HepG2 (cell line): ENCODE measurements around the gene DLST.

ENCODE experiments used
- EZH2 ChIP-seq: conservative IDR thresholded peaks from 2 replicates; pipeline ENCODE4 v1.6.1; 2012; ENCODE audit warnings: mild to moderate bottlenecking, low read depth, low read length, moderate library complexity
- FOSL2 ChIP-seq: sonication (generic); formaldehyde crosslinking; IDR thresholded peaks from 2 replicates; pipeline ENCODE4 v1.4.0; 2020; ENCODE audit warnings: missing genetic modification reagents
- POLR2A ChIP-seq, 2 experiments: IDR thresholded peaks; 2 replicates each; pipeline ENCODE4 v1.6.1; 2011; ENCODE audit warnings: low read depth in 2 of 2, low read length in 2 of 2, mild to moderate bottlenecking in 1 of 2, moderate library complexity in 1 of 2; ENCODE audit not compliant: insufficient read depth in 1 of 2
- POLR2AphosphoS5 ChIP-seq: IDR thresholded peaks from 2 replicates; pipeline ENCODE4 v1.6.1; 2012; ENCODE audit warnings: low read depth, low read length
- PREB ChIP-seq: sonication (generic); formaldehyde crosslinking; IDR thresholded peaks from 2 replicates; pipeline ENCODE4 v1.4.0; 2020; ENCODE audit warnings: missing genetic modification reagents
- RBFOX2 ChIP-seq: fragments of 200-400 bp; formaldehyde crosslinking; IDR thresholded peaks from 2 replicates; pipeline ENCODE4 v1.6.1; 2017; ENCODE audit warnings: low read depth, mild to moderate bottlenecking, low read length
- TCF7L2 ChIP-seq: IDR thresholded peaks from 2 replicates; pipeline ENCODE4 v1.6.1; 2011; ENCODE audit warnings: mild to moderate bottlenecking, low read depth, low read length, moderate library complexity
- TP53 ChIP-seq: sonication (generic); formaldehyde crosslinking; conservative IDR thresholded peaks from 2 replicates; pipeline ENCODE4 v1.4.0; 2020; ENCODE audit warnings: missing genetic modification reagents
- ZC3H13 ChIP-seq: sonication (generic); formaldehyde crosslinking; IDR thresholded peaks from 2 replicates; pipeline ENCODE4 v1.8.1; 2023; ENCODE audit warnings: mild to moderate bottlenecking, missing genetic modification reagents, moderate library complexity
- ZSCAN21 ChIP-seq: sonication (generic); formaldehyde crosslinking; IDR thresholded peaks from 2 replicates; pipeline ENCODE4 v1.8.0; 2022; ENCODE audit warnings: mild to moderate bottlenecking, missing genetic modification reagents, moderate library complexity, borderline replicate concordance
- TF ChIP-seq, protein P1 (sequence below): sonication (generic); formaldehyde crosslinking; IDR thresholded peaks from 2 replicates; pipeline ENCODE4 v1.8.0; 2022; ENCODE audit warnings: low read depth, missing genetic modification reagents

DNA sequence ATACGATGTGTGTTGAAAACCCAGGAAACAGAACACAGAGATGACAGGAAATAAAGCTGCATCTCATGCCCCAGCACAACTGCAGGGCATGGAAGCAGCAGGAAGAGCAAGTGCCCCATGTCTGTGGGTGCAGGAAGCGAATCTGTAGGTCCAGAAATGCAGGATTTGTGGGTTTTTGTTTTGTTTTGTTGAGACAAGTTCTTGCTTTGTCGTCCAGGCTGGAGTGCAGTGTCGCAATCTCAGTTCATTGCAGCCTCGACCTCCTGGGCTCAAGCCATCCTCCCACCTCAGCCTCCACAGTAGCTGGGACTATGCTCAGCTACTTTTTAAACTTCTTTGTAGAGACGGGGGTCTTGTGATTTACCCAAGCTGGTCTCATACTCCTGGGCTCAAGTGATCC, 47.5 kb downstream of the DLST start:
- TF ChIP-seq, protein P1, sequence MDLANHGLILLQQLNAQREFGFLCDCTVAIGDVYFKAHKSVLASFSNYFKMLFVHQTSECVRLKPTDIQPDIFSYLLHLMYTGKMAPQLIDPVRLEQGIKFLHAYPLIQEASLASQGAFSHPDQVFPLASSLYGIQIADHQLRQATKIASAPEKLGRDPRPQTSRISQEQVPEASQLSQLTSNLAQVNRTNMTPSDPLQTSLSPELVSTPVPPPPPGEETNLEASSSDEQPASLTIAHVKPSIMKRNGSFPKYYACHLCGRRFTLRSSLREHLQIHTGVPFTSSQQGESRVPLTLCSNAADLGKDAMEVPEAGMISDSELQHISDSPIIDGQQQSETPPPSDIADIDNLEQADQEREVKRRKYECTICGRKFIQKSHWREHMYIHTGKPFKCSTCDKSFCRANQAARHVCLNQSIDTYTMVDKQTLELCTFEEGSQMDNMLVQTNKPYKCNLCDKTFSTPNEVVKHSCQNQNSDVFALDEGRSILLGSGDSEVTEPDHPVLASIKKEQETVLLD (CRISPR knock-in tag) = no peak
- TF ChIP-seq TP53 (no peak), TCF7L2 (no peak), EZH2 (no peak), PREB (no peak), RBFOX2 (no peak), ZSCAN21 (CRISPR knock-in tag) (no peak), FOSL2 (no peak), POLR2A (IDR thresholded peaks at IDR 0.05; ENCODE audit: insufficient read depth in 1 of 2, low read depth in 2 of 2, low read length in 2 of 2) (no peak), POLR2AphosphoS5 (no peak), ZC3H13 (no peak)
